ENCODE measurements around the gene ISG15. TPM values are rescaled to one million over a fixed set of nuclear protein-coding genes. Genes with fewer than 3 reads are reported as not detected.

ISG15 gene
- polyA plus RNA-seq (ENCODE audit: insufficient read depth in 1 of 5, insufficient read length in 5 of 5, low replicate concordance in 1 of 5): 10 to 100 TPM in 3 of 5 donors, 1 to 10 TPM in 2; 7.8 to 20.2 (median 11.1) TPM
- long read RNA-seq, donor 1, transcript ISG15-201 (2 exons, 711 nt): major isoform, 6 of 6 reads
- long read RNA-seq, donor 1, partial matches to known transcripts: 0 of 6 reads
- long read RNA-seq, donor 1, other reads (novel, unspliced or antisense): 0 of 6 reads
- long read RNA-seq, donor 2, partial matches to known transcripts: 5 of 8 reads
- long read RNA-seq, donor 2, other reads (novel, unspliced or antisense): 0 of 8 reads
- long read RNA-seq, donor 3, transcript ISG15-201 (2 exons, 711 nt): major isoform, 20 of 25 reads
- long read RNA-seq, donor 3, partial matches to known transcripts: 5 of 25 reads
- long read RNA-seq, donor 3, other reads (novel, unspliced or antisense): 0 of 25 reads
- long read RNA-seq, donor 4, transcript ISG15-201 (2 exons, 711 nt): major isoform, 9 of 9 reads
- long read RNA-seq, donor 4, partial matches to known transcripts: 0 of 9 reads
- long read RNA-seq, donor 4, other reads (novel, unspliced or antisense): 0 of 9 reads
- long read RNA-seq, donor 5, transcript ISG15-201 (2 exons, 711 nt): major isoform, 30 of 35 reads
- long read RNA-seq, donor 5, partial matches to known transcripts: 5 of 35 reads
- long read RNA-seq, donor 5, other reads (novel, unspliced or antisense): 0 of 35 reads
- long read RNA-seq, donor 6, transcript ISG15-201 (2 exons, 711 nt): major isoform, 32 of 38 reads
- long read RNA-seq, donor 6, partial matches to known transcripts: 6 of 38 reads
- long read RNA-seq, donor 6, other reads (novel, unspliced or antisense): 0 of 38 reads
- long read RNA-seq, donor 7, transcript ISG15-201 (2 exons, 711 nt): major isoform, 15 of 15 reads
- long read RNA-seq, donor 7, partial matches to known transcripts: 0 of 15 reads
- long read RNA-seq, donor 7, other reads (novel, unspliced or antisense): 0 of 15 reads
- long read RNA-seq, donor 8, transcript ISG15-201 (2 exons, 711 nt): major isoform, 16 of 16 reads
- long read RNA-seq, donor 8, partial matches to known transcripts: 0 of 16 reads
- long read RNA-seq, donor 8, other reads (novel, unspliced or antisense): 0 of 16 reads

DNA sequence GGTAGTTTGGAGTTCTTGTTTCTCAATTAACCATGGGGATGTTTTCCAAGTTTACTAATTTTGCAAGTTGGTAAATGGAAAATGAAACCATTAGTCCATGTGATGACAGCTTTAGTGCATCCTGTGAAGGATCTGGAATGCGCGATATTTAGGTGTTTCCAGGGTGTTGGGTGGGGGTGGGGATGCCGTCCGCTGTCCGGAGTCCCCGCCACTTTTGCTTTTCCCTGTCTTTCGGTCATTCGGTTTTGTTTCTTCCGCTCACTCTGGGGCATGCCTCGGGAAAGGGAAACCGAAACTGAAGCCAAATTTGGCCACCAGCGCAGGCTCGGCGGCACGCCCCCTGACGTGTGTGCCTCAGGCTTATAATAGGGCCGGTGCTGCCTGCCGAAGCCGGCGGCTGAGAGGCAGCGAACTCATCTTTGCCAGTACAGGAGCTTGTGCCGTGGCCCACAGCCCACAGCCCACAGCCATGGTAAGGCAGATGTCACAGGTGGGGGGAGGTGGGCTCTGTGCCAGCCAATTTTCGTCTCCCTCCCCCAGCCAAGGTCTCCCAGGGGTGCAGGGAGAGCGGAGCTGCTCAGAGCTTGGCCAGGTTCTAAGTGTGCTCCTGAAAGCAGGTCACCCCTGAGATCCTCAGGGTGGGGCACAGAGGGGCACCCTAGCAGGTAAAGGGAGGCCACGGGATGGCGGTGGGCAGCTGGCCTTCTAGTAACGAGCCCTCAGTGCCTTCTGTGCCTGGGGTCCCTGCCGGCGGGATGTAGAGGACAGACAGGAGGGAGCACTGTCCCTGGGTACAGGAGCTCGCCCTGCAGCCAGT, at the start of gene ISG15:
ISG15 (plus strand) TSS at position 393 of the 817 bp plus-strand sequence; CDS start at position 470, 77 bp downstream.
- DNase-seq: peak; percentile 88 to 89

DNA sequence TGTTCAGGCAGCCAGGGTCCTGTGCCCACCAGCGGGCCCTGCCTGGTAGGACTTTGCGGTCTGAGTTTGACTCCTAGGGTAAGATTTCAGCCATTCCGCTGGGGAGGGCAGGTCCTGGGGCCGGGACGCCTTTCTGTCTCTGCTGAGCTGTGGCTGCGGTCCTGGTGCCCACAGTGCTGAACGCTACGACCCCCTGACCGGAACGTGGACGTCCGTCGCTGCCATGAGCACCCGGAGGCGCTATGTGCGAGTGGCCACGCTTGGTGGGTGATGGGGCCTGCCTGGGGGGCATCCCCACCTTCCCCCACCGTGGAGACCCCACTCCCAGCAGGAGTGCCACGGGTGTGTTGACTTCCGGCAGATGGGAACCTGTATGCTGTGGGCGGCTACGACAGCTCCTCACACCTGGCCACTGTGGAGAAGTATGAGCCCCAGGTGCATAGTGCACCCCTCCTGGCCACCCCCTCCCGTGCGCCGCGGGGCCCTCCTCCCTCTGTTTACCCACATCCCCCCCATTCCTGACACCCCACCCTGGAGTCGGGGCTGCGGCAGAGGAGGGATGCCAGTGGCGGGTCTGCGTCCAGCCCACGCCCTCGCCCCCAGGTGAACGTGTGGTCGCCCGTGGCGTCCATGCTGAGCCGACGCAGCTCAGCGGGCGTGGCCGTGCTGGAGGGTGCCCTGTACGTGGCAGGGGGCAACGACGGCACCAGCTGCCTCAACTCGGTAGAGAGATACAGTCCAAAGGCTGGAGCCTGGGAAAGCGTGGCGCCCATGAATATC, 49.4 kb upstream of the ISG15 start:
- no peak for DNase-seq

DNA sequence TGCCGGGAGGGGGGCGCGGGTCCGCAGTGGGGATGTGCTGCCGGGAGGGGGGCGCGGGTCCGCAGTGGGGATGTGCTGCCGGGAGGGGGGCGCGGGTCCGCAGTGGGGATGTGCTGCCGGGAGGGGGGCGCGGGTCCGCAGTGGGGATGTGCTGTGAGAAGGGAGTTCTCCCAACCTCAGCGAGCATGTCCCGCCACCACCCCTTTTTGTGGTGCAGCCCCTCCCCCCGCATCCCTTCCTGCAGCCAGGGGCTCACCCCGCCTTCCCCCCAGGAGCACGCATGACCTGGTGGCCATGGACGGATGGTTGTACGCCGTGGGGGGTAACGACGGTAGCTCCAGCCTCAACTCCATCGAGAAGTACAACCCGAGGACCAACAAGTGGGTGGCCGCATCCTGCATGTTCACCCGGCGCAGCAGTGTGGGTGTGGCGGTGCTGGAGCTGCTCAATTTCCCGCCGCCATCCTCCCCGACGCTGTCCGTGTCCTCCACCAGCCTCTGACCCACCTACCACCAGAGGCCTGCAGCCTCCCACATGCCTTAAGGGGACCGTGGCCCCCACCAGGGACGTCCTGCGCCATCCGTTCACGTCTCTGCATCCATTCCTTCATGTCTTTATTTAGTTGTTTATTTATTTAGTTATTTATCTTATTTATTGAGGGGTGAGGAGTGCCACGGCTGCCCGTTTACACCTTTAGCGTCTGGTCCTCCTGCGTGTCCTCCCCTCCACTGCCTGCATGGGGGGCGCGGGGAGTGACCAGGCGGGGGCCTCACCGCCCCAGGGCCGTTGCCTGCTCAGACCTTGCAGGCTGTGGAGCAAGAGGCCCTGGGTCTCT, 48.4 kb upstream of the ISG15 start:
- no peak for DNase-seq

DNA sequence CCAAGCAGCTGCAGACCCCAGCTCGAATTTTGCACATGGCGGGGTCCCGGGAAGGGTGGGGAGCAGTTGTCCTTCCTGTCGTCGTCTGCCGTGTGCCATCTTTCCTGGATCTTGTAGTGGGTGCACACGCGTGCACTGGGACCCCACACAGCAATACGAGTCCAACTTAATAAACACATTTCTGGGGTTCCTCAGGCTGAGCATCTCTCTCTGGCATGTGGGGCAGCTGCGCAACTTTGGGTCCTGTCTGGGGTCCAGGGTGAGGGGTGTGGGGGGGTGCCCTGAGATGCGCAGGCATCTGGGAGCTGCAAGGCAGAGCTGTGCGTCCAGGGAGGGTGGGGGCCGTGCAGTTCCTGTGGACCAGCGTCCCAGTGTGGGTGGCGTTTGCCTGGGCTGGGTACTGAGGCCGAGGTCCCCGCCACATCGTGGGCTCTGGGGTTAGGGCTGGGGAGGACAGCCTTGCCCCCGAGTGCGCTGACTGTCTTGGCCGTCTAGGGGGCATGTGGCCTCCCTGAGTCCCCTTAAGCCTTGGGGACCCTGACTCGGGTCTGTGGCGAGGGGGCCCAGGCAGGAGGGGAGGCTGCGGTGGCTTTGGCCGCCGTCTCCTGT, 47.7 kb upstream of the ISG15 start:
- DNase-seq: no peak

DNA sequence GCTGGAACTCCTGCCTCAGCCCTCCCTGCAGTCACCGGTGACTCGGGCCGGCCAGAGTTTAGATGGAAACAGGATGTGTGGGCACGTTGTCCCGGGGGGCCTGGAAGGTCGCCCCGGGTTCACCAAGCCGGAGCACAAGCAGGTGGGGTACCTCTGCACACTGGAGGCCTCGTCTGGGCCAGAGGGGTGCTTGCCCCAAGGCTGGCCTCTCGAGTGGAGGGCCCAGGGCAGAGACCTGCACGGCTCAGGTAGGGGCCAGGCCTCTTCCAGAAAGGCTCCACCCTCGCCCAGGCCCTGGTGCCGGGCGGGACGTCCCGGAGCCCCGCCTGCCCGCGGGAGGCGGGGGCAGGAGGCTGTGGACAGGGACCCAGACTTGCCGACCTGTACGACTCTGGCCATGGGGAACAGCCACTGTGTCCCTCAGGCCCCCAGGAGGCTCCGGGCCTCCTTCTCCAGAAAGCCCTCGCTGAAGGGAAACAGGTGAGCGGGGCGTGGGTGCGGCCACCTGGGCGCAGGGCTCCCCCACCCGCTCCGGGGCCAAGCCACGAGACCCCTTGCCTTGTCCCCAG, 47.1 kb upstream of the ISG15 start, which contains the start of gene PLEKHN1:
PLEKHN1 (plus strand) TSS at position 348 of the 569 bp plus-strand sequence; CDS start at position 398, 50 bp downstream.
- DNase-seq: no peak

DNA sequence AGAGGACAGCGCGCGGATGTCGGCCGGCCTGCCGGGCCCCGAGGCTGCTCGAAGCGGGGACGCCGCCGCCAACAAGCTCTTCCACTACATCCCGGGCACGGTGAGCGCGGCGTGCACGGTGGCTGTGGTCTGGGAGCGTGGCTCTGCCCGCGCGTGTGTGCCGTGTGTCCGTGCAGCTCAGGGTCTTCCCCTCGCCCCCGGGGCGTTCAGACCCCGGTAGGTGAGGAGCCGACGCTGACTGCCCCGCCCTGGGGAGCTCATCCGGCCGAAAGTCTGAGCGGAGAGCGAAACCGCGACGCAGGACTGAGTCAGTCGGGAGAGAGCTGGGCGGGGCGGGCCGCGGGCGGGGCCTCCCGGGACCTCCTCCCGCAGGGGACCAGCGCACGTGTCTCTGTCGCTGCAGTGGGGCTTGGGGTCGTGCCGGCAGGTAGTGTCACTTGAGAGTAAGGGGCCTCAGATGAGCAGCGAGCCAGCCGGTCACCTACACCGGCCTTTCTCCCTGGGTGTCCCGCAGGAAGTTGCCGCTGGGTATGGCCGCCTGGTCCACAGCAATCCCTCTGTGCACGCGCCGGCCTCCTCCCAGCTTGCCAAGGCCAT, 46.5 kb upstream of the ISG15 start:
- peak; percentile 32 to 34 for DNase-seq

DNA sequence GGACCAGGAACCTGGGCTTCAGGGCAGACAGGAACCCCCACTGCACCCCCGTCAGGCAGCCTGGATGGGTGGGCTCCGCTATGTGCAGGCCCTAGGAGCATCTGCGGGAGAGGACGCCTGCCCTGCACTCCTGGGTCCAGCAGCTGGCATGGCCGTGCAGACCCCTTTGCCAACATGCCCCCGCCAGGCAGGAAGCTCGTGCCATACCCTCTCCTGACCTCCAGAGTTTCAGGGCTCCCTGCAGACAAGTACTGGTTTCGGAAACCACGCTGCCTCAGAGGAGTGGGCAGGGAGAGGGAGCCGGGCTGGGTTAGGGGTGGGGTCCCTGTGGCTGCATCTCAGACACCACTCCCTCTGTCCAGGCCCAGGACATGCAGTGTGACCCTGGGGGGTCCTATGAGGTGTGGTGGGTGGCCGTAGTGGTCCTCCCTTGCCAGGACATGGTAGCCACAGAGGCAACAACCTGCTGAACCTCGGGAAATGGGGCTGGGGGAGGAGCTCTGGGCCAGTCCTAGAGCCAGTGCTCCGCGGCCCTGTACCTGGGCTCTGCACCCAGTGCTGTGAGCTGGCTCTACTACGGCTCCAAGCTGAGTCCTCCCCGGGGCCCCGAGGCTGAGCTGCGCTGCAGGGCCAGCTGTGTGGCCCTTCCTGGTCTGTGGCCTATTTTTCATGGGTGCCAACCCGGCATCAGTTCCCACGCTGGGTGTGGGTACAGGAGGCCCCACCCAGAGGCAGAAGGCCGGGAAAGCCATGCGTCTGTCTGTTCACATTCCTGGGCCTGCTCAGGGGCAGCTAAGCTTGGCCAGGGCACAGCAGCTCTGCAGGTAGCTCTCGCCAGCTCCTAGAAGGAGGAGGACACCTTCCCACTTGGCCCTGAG, 45.6 kb upstream of the ISG15 start:
- no peak for DNase-seq

DNA sequence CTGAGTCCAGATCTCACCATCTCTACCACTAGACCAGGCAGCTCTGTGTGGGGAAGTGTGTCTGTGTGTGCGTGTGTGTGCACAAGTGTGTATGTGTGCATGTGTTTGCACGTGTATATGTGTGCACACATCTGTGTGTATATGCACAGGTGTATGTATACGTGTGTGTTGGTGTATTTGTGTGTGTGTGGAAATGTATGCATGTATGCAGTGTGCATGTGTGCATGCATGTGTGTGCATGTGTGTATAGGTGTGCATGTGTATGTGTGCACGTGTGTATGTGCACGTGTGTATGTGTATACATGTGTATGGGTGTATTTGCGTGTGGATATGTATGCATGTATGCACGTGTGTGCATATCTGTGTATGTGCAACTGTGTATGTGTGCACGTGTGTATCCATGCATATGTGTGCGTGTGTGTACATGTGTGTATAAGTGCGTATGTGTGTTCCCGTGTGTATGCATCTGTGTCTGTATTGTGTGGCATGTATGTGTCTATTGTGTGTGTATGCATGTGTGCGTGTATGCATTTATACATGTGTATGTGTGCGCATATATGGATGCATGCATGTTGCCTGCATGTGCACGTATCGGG, 43.9 kb upstream of the ISG15 start:
- DNase-seq: no peak

DNA sequence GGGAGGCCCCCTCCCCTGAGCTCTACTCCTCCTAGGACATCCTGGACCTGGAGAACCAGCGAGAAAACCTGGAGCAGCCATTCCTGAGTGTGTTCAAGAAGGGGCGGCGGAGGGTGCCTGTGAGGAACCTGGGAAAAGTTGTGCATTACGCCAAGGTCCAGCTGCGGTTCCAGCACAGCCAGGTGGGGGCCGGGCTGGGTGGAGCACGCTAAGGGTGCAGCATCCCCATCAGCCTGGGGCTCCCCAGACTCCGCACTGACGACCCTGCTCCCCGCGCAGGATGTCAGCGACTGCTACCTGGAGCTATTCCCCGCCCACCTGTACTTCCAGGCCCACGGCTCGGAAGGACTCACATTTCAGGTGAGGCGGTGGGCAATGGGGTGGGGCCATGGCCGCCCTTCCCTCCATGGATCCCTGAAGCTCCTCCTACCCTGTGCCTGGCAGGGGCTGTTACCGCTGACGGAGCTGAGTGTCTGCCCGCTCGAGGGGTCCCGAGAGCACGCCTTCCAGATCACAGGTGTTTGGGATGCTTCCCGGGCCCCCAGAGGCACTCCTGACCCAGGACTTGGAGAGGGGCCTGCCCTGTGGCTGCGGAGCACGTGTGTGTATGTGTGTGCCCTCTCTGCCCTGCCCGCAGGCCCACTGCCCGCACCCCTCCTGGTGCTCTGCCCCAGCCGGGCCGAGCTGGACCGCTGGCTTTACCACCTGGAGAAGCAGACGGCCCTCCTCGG, 42.9 kb upstream of the ISG15 start:
- no peak for DNase-seq

DNA sequence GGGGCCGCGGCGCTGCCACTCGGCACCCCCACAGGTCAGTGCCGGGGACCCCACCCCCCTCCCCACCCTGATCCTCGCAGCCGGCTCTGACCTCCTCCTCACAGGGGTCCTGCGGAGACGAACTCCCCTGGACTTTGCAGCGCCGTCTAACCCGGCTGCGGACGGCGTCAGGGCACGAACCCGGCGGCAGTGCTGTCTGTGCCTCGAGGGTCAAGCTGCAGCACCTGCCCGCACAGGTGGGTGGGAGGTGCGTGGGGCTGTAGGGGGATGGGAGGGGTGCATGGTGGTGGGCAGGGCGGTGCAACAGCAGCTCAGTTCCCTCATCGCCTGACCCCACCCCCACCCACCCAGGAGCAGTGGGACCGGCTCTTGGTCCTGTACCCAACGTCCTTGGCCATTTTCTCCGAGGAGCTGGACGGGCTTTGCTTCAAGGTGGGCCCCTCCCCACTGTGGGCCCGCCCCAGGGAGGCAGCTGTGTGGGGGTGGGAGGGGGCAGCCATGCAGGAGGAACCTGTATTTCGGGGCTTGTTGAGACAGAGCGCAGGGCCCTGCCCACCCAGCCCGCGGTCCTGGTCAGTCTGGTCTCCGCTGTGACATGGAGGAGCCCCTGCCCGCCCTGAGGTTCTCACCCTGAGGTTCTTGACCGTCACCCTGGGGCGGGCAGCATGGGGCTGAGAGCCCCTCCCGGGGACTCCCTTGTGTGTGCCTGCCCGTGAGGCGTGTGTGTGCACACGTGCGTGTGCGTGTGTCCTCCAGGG, 42.1 kb upstream of the ISG15 start:
- no peak for DNase-seq

DNA sequence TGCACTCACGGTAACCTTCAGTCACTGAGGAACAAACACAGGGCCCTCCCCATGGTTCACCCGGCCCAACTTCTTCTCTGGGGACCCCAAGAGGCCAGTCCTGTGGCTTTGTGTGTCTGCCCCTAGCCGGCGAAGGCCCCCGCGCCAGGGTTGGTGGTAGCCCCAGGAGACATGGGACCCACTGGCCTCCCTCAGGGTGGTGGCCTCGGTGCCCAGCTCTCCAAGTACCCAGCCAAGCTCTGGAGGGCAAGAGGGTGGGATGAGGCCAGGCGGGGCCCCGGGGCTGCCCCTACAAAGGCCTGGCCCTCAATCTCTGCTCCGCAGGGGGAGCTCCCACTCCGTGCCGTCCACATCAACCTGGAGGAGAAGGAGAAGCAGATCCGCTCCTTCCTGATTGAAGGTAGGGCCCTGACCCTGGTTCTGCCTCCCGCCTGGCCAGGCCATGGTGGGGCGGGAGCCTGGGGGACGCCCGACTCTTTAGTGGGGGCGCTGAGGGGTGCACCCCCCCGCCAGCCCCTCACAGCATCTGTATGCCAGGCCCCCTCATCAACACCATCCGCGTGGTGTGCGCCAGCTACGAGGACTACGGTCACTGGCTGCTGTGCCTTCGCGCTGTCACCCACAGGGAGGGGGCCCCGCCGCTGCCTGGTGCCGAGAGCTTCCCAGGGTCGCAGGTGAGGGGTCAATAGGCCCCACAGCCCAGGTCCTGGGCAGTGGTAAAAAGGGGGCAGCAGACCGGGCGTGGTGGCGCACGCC, 41.4 kb upstream of the ISG15 start:
- no peak for DNase-seq

DNA sequence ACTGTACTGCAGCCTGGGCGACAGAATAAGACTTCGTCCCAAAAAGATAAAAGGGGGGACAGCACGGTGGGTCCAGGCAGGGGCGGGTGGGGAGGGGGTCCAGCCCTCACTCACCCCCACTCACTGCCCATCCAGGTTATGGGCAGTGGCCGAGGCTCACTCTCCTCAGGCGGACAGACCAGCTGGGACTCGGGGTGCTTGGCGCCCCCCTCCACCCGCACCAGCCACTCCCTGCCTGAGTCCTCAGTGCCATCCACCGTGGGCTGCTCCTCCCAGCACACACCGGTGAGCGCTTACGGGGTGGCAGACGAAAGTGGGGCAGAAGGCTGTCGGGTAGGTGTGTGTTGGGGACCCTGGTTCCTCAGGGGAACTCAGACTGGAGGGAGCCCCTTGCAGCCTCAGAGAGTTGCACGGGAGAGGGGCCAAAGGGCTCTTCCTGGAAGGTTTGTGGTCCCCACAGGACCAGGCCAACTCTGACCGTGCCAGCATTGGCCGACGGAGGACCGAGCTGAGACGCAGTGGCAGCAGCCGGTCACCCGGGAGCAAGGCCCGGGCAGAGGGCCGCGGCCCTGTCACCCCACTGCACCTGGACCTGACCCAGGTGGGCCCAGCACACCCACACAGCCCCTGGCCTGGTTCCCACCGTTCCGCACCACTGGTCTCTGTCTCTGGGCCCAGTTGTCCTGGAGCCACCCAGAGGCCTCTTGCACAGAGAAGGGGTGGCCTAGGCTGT, 40.4 kb upstream of the ISG15 start:
- DNase-seq: no peak

DNA sequence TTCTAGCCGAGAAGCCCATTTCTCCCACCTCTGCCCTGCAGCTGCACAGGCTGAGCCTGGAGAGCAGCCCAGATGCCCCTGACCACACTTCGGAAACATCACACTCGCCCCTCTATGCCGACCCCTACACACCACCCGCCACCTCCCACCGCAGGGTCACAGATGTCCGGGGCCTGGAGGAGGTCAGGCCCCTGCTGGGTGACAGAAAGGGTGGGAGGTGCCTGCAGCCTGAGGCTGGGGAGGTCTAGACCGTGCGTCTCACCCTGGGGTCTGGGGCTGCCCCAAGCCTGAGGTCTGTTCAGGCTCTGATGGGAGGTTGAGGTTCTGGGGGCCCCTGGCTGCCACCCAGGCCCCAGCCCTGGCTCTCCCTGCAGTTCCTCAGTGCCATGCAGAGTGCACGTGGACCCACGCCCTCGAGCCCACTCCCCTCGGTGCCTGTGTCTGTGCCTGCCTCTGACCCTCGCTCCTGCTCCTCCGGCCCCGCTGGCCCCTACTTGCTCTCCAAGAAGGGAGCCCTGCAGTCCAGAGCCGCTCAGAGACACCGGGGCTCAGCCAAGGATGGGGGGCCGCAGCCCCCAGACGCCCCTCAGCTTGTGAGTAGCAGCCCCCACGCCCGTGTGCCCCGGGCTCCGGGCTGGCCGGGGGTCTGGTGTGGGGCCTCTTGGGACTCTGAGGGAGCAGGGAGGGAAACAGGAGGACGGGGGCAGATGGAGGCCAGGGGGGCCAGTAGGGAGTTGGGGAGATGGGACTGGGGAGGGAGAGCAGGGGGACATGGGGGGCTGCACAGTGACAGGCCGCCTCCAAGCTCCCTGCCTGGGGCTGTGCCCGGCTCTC, 39.6 kb upstream of the ISG15 start:
- no peak for DNase-seq

Measured in right lung (tissue), 10 donors.